HG02970 (cell line): ENCODE measurements around the gene IKZF3.
"Not testable (repeated sequence)": the region's sequence is repeated elsewhere in the genome, so short reads cannot be mapped to it uniquely, and the experiment has no call there.

ENCODE experiments used
- ATAC-seq: cut with Tn5 transposase; IDR thresholded peaks from one replicate; pipeline ENCODE4 v1.9.1; 2021; ENCODE audit warnings: mild to moderate bottlenecking, moderate library complexity, moderate number of reproducible peaks; ENCODE audit not compliant: unreplicated experiment, low FRiP score

IKZF3 gene

DNA sequence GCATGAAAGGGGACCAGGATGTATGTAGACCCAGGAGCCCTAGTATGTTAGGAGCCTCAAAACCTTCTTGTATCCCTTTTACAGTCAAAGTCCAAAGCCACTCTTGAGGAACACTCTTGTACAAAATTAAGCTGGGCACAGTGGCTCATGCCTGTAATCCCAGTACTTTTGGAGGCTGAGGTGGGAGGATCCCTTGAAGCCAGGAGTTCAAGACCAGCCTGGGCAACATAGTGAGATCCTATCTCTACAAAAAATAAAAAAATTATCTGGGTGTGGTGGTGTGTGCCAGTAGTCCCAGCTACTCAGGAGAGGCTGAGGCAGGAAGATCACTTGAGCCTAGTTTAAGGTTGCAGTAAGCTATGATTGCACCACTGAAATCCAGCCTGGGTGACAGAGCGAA, 138.2 kb downstream of the IKZF3 start:
- ATAC-seq, result not testable (repeated sequence)

DNA sequence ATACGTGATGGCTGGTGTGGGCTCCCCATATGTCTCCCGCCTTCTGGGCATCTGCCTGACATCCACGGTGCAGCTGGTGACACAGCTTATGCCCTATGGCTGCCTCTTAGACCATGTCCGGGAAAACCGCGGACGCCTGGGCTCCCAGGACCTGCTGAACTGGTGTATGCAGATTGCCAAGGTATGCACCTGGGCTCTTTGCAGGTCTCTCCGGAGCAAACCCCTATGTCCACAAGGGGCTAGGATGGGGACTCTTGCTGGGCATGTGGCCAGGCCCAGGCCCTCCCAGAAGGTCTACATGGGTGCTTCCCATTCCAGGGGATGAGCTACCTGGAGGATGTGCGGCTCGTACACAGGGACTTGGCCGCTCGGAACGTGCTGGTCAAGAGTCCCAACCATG, 139.4 kb downstream of the IKZF3 start:
- no peak for ATAC-seq

DNA sequence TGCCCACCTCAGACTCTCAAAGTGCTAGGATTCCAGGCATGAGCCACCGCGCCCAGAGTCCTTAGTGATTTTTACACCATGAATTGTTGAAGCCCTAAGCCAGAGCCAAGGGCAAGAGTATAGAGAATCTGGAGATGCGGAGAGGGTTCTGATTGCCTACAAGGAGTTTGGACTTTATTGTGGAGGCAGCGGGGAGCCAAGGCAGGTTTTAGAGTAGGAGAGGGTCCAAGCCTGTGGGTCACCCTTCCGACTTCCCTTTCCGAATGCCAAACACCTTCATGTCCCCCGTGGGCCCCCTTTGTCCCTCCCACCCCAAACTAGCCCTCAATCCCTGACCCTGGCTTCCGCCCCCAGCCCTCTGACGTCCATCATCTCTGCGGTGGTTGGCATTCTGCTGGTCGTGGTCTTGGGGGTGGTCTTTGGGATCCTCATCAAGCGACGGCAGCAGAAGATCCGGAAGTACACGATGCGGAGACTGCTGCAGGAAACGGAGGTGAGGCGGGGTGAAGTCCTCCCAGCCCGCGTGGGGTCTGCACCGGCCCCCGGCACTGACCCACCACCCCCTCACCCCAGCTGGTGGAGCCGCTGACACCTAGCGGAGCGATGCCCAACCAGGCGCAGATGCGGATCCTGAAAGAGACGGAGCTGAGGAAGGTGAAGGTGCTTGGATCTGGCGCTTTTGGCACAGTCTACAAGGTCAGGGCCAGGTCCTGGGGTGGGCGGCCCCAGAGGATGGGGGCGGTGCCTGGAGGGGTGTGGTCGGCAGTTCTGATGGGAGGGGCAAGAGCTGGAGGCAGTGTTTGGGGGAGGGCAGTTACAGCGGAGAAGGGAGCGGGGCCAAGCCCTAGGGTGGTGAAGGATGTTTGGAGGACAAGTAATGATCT, 140.9 kb downstream of the IKZF3 start:
- ATAC-seq, result no peak

DNA sequence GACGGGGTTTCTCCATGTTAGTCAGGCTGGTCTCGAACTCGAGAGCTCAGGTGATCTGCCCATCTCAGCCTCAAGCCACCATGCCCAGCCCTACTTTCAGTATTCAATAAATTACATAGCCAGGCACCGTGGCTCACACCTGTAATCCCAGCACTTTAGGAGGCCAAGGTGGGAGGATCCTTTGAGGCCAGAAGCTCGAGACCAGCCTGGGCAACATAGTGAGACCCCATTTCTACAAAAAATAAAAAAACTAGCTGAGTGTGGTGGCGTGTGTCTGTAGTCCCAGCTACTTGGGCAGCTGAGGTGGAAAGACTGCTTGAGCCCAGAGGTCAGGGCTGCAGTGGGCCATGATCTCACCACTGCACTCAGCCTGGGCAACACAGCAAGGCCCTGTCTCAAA, 142.0 kb downstream of the IKZF3 start:
- ATAC-seq, result no peak

DNA sequence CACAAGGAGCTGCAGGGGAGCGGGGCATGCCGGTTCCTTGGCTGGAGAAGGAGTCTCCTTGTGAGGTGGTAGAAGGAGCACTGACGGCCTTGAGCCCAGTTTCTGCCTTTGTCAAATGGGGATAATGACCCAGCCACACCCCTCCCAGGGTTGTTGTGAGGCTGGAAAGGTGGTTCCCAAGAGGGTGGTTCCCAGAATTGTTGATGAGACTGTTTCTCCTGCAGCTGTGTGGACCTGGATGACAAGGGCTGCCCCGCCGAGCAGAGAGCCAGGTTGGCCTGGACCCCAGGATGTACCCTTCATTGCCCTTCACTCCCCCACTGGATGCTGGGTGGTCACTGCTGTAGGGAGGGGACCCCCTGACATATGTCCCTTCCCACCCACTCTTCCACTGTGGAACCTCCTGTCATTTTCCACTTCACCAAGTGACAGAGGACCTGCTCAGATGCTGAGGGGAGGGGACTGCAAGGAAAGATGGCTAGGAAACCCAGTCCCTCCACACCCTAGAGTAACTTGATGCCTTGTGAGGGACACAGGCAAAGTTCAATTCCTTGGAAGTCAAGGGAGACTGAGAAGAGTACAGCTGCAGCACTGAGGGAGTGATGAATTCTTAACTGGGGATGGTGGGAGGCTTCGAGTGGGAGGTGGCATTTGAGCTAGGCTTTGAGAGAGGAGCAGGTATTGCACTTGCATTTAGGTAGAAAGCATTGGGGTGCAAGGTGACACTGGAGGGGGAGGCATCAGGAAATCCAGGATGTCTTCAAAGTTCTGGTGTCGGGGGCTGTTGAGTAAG, 144.4 kb downstream of the IKZF3 start:
- no peak for ATAC-seq

DNA sequence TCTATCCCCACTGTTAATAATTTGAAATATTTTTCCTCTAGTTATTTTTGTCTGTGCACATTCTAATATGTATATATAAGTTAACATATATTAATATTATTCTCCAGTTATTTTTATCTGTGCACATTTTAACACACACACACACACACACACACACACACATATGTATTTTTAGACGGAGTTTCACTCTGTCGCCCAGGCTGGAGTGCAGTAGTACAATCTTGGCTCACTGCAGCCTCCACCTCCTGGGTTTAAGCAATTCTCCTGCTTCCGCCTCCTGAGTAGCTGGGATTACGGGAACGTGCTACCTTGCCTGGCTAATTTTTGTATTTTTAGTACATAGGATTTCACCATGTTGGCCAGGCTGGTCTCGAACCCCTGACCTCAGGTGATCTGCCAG, 146.5 kb downstream of the IKZF3 start:
- no peak for ATAC-seq

DNA sequence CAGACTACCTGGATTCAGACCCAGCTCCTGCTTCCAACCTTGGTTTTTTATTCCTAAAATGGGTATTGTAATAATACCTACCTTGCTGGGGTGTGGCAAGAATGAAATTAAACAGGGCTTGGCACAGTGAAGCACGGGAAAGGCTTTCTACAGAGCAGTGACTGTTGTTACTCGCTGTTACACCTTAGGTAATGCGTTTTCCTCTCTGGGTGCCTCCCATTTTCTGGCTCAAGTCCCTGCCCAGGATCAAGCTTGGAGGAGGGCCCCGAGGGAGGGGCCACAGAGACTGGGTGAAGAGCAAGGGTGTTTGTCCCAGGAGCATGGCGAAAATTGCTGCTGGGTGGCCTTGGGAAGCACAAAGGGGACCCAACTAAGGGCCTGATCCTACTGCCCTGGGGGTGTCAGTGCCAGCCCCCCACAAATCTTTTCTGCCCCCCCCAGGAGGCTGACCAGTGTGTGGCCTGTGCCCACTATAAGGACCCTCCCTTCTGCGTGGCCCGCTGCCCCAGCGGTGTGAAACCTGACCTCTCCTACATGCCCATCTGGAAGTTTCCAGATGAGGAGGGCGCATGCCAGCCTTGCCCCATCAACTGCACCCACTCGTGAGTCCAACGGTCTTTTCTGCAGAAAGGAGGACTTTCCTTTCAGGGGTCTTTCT, 147.1 kb downstream of the IKZF3 start:
- ATAC-seq, result no peak

DNA sequence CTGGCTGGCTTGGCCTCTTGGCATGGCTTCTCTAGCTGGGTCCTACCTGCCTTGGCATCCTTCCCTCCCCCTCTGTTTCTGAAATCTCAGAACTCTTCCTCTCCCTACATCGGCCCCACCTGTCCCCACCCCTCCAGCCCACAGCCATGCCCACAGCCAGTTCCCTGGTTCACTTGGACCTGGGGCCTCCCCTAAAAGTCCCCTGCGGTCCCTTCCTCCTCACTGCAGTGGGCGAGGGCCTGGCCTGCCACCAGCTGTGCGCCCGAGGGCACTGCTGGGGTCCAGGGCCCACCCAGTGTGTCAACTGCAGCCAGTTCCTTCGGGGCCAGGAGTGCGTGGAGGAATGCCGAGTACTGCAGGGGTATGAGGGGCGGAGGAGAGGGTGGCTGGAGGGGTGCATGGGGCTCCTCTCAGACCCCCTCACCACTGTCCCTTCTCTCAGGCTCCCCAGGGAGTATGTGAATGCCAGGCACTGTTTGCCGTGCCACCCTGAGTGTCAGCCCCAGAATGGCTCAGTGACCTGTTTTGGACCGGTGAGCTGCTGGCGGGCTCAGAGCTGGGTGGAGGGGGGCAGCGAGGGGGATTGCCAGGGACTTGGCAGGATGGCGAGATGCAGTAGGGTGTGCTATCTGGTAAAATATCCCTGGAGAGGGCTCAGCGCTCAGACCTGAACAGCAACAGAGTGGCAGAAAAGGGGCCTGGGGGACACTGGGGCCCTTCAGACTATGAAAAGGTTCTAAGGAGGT, 147.9 kb downstream of the IKZF3 start:
- no peak for ATAC-seq

DNA sequence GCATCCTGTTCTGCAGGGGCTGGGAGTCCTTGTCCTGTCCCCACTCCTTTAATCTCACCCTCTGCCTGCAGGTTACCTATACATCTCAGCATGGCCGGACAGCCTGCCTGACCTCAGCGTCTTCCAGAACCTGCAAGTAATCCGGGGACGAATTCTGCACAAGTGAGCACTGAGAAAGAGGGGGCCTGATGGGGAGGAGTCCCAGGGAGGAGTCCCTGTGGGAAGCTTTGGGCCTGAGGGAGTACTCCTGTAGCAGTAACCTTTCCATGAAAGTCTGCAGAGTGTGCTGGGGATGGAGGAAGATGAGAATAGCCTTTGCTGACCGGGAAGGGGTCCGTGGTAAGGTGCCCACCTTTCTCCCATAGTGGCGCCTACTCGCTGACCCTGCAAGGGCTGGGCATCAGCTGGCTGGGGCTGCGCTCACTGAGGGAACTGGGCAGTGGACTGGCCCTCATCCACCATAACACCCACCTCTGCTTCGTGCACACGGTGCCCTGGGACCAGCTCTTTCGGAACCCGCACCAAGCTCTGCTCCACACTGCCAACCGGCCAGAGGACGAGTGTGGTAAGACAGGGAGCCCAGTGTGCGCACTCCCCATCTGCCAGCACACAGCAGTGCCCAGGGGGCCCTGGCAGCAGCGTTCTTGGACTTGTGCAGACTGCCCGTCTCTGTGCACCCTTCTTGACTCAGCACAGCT, 148.6 kb downstream of the IKZF3 start:
- no peak for ATAC-seq

DNA sequence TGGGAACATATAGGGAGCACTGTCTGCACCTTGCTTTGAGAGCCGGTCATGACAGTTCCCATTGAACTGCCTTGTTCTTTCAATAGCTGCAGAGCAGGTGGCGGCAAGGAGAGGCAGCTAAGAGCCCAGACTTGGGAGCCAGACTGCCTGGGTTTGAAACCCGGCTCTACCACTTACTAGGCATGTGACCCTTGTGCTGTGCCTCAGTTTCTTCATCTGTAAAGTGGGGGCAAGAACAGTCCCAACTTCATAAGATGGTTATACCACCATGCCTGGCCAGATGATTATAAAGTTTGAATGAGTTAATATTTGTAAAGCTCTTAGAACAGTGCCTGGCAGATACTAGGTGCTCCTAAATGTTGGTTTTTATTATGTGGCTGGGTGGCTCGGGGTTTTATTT, 149.9 kb downstream of the IKZF3 start:
- no peak for ATAC-seq

DNA sequence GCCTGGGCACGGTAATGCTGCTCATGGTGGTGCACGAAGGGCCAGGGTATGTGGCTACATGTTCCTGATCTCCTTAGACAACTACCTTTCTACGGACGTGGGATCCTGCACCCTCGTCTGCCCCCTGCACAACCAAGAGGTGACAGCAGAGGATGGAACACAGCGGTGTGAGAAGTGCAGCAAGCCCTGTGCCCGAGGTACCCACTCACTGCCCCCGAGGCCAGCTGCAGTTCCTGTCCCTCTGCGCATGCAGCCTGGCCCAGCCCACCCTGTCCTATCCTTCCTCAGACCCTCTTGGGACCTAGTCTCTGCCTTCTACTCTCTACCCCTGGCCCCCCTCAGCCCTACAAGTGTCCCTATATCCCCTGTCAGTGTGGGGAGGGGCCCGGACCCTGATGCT, 152.3 kb downstream of the IKZF3 start:
- no peak for ATAC-seq

DNA sequence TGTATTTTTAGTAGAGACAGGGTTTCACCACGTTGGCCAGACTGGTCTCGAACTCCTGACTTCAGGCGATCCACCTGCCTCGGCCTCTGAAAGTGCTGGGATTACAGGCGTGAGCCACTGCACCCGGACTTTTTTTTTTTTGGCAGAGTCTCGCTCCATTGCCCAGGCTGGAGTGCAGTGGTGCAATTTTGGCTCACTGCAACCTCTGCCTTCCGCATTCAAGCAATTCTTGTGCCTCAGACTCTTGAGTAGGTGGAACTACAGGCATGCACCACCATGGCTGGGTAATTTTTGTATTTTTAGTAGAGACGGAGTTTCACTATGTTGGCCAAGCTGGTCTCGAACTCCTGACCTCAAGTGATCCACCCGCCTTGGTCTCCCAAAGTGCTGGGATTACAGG, 153.0 kb downstream of the IKZF3 start:
- not testable (repeated sequence) for ATAC-seq

DNA sequence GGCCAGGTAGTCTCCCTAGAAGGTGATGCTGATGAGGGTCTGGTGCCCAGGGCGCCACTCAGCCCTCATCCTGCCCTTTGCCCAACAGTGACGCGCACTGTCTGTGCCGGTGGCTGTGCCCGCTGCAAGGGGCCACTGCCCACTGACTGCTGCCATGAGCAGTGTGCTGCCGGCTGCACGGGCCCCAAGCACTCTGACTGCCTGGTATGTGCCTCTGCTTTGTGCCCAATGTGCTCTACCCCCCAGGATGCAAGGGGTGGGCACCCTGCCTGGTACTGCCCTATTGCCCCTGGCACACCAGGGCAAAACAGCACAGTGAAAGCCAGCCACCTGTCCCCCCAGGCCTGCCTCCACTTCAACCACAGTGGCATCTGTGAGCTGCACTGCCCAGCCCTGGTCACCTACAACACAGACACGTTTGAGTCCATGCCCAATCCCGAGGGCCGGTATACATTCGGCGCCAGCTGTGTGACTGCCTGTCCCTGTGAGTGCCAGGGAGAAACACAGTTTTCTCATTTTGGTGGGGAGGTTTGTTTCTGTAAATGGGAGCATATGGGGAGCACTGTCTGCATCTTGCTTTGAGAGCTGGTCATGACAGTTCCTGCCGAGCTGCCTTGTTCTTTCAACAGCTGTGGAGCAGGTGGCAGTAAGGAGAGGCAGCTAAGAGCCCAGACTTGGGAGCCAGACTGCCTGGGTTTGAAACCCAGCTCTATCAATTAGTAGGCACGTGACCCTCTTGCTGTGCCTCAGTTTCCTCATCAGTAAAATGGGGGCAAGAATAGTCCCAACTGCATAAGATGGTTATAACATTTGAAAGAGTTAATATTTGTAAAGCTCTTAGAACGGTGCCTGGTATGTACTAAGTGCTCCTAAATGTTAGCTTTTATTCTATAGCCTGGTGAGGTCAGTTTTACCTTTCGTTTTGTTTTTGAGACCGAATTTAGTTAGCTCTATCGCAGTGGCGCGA, 153.8 kb downstream of the IKZF3 start:
- no peak for ATAC-seq

DNA sequence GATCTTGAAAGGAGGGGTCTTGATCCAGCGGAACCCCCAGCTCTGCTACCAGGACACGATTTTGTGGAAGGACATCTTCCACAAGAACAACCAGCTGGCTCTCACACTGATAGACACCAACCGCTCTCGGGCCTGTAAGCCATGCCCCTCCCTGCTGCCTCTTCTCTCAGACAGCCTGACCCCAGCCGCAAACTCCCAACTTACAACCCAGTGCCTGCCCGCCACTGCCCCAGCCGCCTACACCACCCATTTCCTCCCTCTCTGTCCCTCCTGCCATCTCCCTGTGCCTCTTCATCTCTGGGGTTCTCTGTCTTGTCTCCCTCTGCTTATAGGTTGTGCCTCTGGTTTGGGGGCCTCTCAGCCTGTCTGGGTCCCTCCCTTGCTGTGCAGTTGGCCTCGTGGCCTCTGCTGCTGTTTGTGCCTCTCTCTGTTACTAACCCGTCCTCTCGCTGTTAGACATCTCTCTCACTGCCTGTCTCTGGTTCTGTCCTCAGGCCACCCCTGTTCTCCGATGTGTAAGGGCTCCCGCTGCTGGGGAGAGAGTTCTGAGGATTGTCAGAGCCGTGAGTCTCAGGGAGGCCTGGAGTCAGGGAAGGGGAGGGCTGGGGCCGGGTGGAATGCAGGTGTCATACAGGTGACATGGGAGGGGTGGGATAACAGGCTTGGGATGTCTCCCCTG, 154.7 kb downstream of the IKZF3 start:
- no peak for ATAC-seq
